Motor neuron (in vitro differentiated cells): ENCODE data around the gene GINS1. TPM values are rescaled to one million over a fixed set of nuclear protein-coding genes. Genes with fewer than 3 reads are reported as not detected.
"Not testable (repeated sequence)": the region's sequence is repeated elsewhere in the genome, so short reads cannot be mapped to it uniquely, and the experiment has no call there.

Experiments
- ATAC-seq, 8 experiments: fragments of 200-7000 bp; cut with Tn5 transposase; replicated peaks in 6 of 8; 2 replicates each; pipeline ENCODE4 v1.8.0; 2021; ENCODE audit warnings: mild to moderate bottlenecking in 8 of 8, moderate library complexity in 8 of 8
- H3K27ac ChIP-seq, 2 donors: fragments of 250-450 bp; sonication (Bioruptor Pico); 2 replicates each; pipeline ENCODE4 v1.9.0; 2021; ENCODE audit warnings: antibody characterized with exemption in 2 of 2, mild to moderate bottlenecking in 2 of 2, moderate library complexity in 1 of 2
- H3K4me1 ChIP-seq, 2 donors: fragments of 250-450 bp; sonication (Bioruptor Pico); replicated peaks in 1 of 2; 2 replicates each; pipeline ENCODE4 v1.6.1; 2021; ENCODE audit warnings: antibody characterized with exemption in 2 of 2, mild to moderate bottlenecking in 2 of 2, moderate library complexity in 1 of 2
- H3K4me3 ChIP-seq, 5 donors: fragments of 250-450 bp; sonication (Bioruptor Pico); 2 replicates each; pipeline ENCODE4 v1.9.0; 2021; ENCODE audit warnings: antibody characterized with exemption in 5 of 5, mild to moderate bottlenecking in 5 of 5, moderate library complexity in 4 of 5
- WGBS, 10 experiments: fragments of 450-650 bp; shearing (Covaris generic); methylation state at CpG; one replicate each; pipeline ENCODE4 v1.0.0; 2022; 5-methylcytosine and 5-hydroxymethylcytosine counted together
- in situ Hi-C, 9 experiments: fragments of 400-800 bp; cut with MboI; loops; one replicate each; pipeline ENCODE4 v1.15.0; 2021; ENCODE audit warnings: low sequenced_read_pairs in 9 of 9, low pct_unique_long_range_greater_than_20kb in 2 of 9; ENCODE audit not compliant: unreplicated experiment in 9 of 9
- total RNA-seq, 8 experiments: library from RNA; unstranded; fragments of 300-600 nt; gene quantifications; 2 replicates each; pipeline versions ENCODE4 v1.2.3 to v1.2.4, GENCODE V29; 2022

GINS1 gene
- total RNA-seq, 8 experiments from 2014 or later, result 0.71 to 29.1 (median 4.5) TPM

- in situ Hi-C loops, result loop anchor here in 2 of 9 experiments (25.0 kb wide), 2 partner anchors 108 to 333 kb away; partner anchors contain the start of gene ACSS1 (in 1 of the 2)
- Histone ChIP-seq H3K4me1 (peaks cover 2 to 10% of the 10 kb centered on the region in 2 donors), H3K27ac (no peak overlapping the region), H3K4me3 (no peak overlapping the region)
- WGBS, 10 experiments, result 60 to 91% (median 85%) methylated on average over 1 to 6 of the region's 6 CpGs
- no peak for ATAC-seq
Observed at GRCh38 chr20:25394996-25395395, 12.5 kb upstream of the GINS1 start.

DNA sequence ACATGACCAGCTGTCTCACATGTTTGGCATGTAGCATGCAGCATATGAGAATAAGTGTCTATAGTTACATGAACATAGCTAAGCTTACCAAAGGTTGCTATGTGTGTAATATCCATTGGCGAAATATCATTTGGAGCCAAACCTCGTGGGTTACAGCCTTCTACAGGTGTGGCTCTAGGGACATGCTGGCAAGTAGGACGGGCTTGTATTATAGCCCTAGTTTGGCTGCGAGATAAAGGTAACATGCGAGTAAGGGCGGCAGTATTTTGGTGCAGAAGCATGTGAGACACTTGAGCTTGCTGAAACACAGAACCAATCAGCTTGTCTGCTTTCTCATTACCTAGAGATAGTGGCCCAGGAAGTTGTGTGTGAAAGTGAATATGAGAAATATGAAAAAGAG is 10.4 kb upstream of the GINS1 start:
- 78 to 100% (median 90%) methylated on average over 1 to 6 of the region's 6 CpGs; no CpG with 5 or more reads in 3 of the 10 experiments for WGBS, 10 experiments
- ATAC-seq, result no peak
- in situ Hi-C loops, result loop anchor here in 2 of 9 experiments (25.0 kb wide), 2 partner anchors 110 to 335 kb away; partner anchors contain the start of gene ACSS1 (in 1 of the 2)

GRCh38 chr20:25397821-25398220 is 9.7 kb upstream of the GINS1 start:
- in situ Hi-C loops, result loop anchor here in 2 of 9 experiments (25.0 kb wide), 2 partner anchors 111 to 336 kb away; partner anchors contain the start of gene ACSS1 (in 1 of the 2)
- WGBS, 10 experiments, result no CpG with 5 or more reads among the region's 1 CpG

More for the DNA sequence above, 10.4 kb upstream of the GINS1 start:
- Histone ChIP-seq H3K4me1 (peaks cover 2 to 10% of the 10 kb centered on the region in 2 donors), H3K27ac (no peak overlapping the region), H3K4me3 (no peak overlapping the region)

GRCh38 chr20:25398376-25399036 is 9.0 kb upstream of the GINS1 start:
- Histone ChIP-seq H3K4me1 (peaks cover 2 to 10% of the 10 kb centered on the region in 2 donors), H3K27ac (no peak overlapping the region), H3K4me3 (no peak overlapping the region)
- in situ Hi-C loops, result loop anchor here in 2 of 9 experiments (25.0 kb wide), 2 partner anchors 111 to 336 kb away; partner anchors contain the start of gene ACSS1 (in 1 of the 2)
- peak in 3 of 8 experiments; percentile 13 to 78 (median 66) for ATAC-seq
- 4 to 80% (median 38%) methylated on average over 1 to 4 of the region's 4 CpGs; no CpG with 5 or more reads in 2 of the 10 experiments for WGBS, 10 experiments

More at GRCh38 chr20:25397821-25398220, 9.7 kb upstream of the GINS1 start:
- Histone ChIP-seq H3K4me1 (peaks cover 2 to 10% of the 10 kb centered on the region in 2 donors), H3K27ac (no peak overlapping the region), H3K4me3 (no peak overlapping the region)
- no peak for ATAC-seq

DNA sequence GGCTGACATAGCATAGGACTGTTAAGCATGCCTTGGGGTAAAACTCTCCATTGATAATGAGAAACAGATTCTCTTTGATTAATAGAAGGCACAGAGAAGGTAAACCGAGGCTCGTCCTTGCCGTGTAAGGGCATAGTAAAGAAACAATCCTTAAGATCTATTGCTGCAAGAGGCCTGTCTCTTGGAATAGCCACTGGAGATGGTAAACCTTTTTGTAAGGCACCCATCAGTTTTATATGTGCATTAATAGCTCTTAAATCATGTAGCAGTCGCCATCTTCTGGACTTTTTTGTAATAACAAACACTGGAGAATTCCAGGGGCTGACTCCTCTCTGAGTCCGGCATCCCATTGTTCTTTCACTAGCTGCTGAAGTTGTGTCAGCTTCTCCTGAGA is 8.4 kb upstream of the GINS1 start:
- Histone ChIP-seq H3K4me1 (peaks cover 2 to 10% of the 10 kb centered on the region in 2 donors), H3K4me3 (no peak overlapping the region), H3K27ac (no peak overlapping the region)
- in situ Hi-C loops, result loop anchor here in 2 of 9 experiments (25.0 kb wide), 2 partner anchors 112 to 337 kb away; partner anchors contain the start of gene ACSS1 (in 1 of the 2)
- peak; percentile 74 to 98 (median 94) for ATAC-seq
- WGBS, 10 experiments, result 0 to 40% (median 10%) methylated on average over 1 to 5 of the region's 5 CpGs; no CpG with 5 or more reads in 2 of the 10 experiments

GRCh38 chr20:25400291-25400732 is 7.2 kb upstream of the GINS1 start:
- 53 to 100% (median 76%) methylated on average over 1 to 11 of the region's 11 CpGs; no CpG with 5 or more reads in 1 of the 10 experiments for WGBS, 10 experiments
- in situ Hi-C loops, ATAC-seq, H3K27ac ChIP-seq, H3K4me3 ChIP-seq: not testable (repeated sequence)
- peaks cover 2 to 10% of the 10 kb centered on the region in 2 donors for H3K4me1 ChIP-seq

GRCh38 chr20:25402583-25402982 is 4.9 kb upstream of the GINS1 start:
- no peak for ATAC-seq
- in situ Hi-C loops, result no loop called here
- 85 to 100% (median 93%) methylated on average over 2 to 4 of the region's 7 CpGs; no CpG with 5 or more reads in 2 of the 10 experiments for WGBS, 10 experiments

DNA sequence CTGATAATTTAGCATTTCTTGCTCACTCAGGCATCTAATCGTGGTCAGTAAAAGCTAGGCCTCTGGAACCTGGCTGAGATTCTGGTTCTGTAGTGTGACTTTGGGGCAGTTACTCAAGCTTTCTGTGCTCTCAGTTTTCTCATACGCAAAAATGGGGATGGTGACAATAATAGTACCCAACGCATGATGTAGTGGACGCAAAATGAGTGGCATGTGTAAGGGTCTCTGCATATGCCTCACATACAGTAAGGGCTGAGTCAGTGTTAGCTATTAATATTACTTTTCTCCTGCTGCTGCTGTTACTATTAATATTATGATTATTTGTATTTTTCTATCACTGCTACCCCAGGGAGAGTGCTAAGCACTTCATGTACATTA is 686 bp downstream of the GINS1 start:
- 0 to 21% (median 0%) methylated on average over 1 to 4 of the region's 4 CpGs; no CpG with 5 or more reads in 2 of the 10 experiments for WGBS, 10 experiments
- no peak for ATAC-seq
- Histone ChIP-seq H3K27ac (no peak overlapping the region), H3K4me3 (peak overlapping the region; percentile 54 to 91 (median 63)), H3K4me1 (peaks cover 0 to 6% of the 10 kb centered on the region in 2 donors)
- in situ Hi-C loops, result no loop called here

More at GRCh38 chr20:25402583-25402982, 4.9 kb upstream of the GINS1 start:
- Histone ChIP-seq H3K4me3 (no peak overlapping the region), H3K27ac (no peak overlapping the region), H3K4me1 (peaks cover 2 to 10% of the 10 kb centered on the region in 2 donors)

DNA sequence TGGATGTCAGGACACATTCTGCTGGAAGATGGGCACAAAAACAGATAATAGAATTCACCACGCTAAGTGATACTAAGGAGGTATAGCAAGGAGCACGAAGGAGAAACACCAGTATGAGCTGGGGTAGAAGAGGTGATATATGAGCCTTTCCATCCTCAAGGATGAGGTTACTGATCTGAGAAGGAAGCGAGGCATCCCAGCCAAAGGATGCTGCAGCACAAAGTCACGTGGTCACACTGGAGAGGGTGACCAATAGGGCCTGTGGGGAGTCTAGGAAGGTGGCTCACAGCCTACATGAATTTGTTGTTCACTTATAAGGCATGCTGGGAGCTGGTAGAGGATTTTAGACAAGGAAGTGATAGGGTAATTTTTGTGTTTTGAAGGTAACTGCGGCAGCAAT is 1.4 kb downstream of the GINS1 start:
- H3K4me1 ChIP-seq, result peaks cover 0 to 6% of the 10 kb centered on the region in 2 donors
- no peak for ATAC-seq
- 78 to 100% (median 89%) methylated on average over 1 to 5 of the region's 5 CpGs; no CpG with 5 or more reads in 3 of the 10 experiments for WGBS, 10 experiments
- no peak overlapping the region for H3K27ac ChIP-seq
- in situ Hi-C loops, result no loop called here
- no peak overlapping the region for H3K4me3 ChIP-seq

DNA sequence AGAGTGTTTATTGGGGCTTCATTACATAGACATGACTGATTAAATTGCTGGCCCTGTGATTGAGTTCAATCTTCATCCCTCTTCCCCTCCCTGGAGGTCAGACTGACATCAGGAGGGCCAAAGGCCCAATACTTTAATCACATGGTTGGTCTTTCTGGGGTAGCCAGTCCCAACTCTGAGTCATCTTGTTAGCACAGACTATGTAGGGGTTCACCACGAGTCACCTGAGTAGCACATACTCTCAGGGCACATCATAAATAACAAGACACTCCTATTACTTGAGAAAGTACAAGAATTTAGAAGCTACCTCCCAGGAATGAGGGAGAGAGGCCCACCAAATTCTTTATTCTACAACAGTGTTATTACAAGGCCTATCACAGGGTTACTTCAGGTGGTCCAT is 11.3 kb downstream of the GINS1 start:
- H3K4me1 ChIP-seq, result no peaks in the 10 kb centered on the region
- in situ Hi-C loops, result no loop called here
- 86 to 100% (median 90%) methylated on average over 1 of the region's 1 CpG; no CpG with 5 or more reads in 7 of the 10 experiments for WGBS, 10 experiments
- ATAC-seq, result no peak
- no peak overlapping the region for H3K4me3 ChIP-seq
- H3K27ac ChIP-seq, result no peak overlapping the region

DNA sequence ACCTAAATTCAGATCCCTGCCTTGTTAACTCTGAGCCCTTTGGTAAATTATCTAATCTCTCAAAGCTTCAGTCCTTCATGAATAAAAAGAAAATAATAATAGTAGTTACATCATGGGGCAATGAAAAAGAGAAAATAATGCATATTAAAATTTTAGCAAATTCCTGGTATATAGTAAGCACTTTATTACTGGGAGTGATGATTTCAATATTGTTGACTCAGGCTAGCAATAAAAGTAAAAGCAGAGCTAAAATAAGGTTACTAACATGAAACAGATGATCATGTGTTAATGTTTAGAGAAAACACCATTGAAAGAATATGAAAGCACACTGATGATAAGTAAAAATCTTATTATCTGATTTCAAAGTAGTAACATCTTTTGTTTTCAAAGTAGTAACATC is 13.6 kb downstream of the GINS1 start:
- ATAC-seq, result peak in 3 of 8 experiments; percentile 18 to 74 (median 72)
- in situ Hi-C loops, result no loop called here
- H3K27ac ChIP-seq, result no peak overlapping the region
- H3K4me1 ChIP-seq, result no peaks in the 10 kb centered on the region
- no peak overlapping the region for H3K4me3 ChIP-seq

GRCh38 chr20:25422032-25422431 is 14.6 kb downstream of the GINS1 start:
- Histone ChIP-seq H3K4me3 (no peak overlapping the region), H3K27ac (no peak overlapping the region), H3K4me1 (no peaks in the 10 kb centered on the region)
- WGBS, 10 experiments, result 40 to 100% (median 92%) methylated on average over 1 to 4 of the region's 4 CpGs; no CpG with 5 or more reads in 2 of the 10 experiments
- ATAC-seq, result peak in 1 of 8 experiments; percentile 73
- in situ Hi-C loops, result no loop called here

GRCh38 chr20:25424536-25424935 is 17.1 kb downstream of the GINS1 start:
- in situ Hi-C loops, result no loop called here
- no peaks in the 10 kb centered on the region for H3K4me1 ChIP-seq
- no peak overlapping the region for H3K4me3 ChIP-seq
- 87 to 100% (median 94%) methylated on average over 2 to 3 of the region's 3 CpGs; no CpG with 5 or more reads in 1 of the 10 experiments for WGBS, 10 experiments
- no peak for ATAC-seq
- H3K27ac ChIP-seq, result no peak overlapping the region
